GM13977 (cell line): Measurements from ENCODE around the gene TANGO6.

Experiments used
- DNase-seq: peaks from one replicate; pipeline ENCODE4 v3.0.0; 2012; ENCODE audit warnings: low spot score
- CTCF ChIP-seq: IDR thresholded peaks from 2 replicates; pipeline ENCODE4 v1.5.1; 2012; ENCODE audit warnings: mild to moderate bottlenecking, control low read depth; ENCODE audit not compliant: insufficient read depth; ENCODE audit errors: extremely low read depth, missing control alignments
- in situ Hi-C: fragments of 300-500 bp; cut with MboI; formaldehyde crosslinking; loops from one replicate; pipeline ENCODE4 v1.12.0; 2022; ENCODE audit warnings: low sequenced_read_pairs, low pct_unique_long_range_greater_than_20kb, mixed read lengths, inconsistent platforms; ENCODE audit not compliant: unreplicated experiment

TANGO6 gene

GRCh38 chr16:68934402-68934801 lies 91.1 kb downstream of the TANGO6 start:
- DNase-seq = no peak
- no peak for TF ChIP-seq CTCF
- in situ Hi-C loops = no loop called here

GRCh38 chr16:68935008-68935407 lies 91.7 kb downstream of the TANGO6 start:
- in situ Hi-C loops = no loop called here
- DNase-seq = no peak
- no peak for TF ChIP-seq CTCF

GRCh38 chr16:68936736-68937631 lies 93.7 kb downstream of the TANGO6 start:
- in situ Hi-C loops = no loop called here
- TF ChIP-seq CTCF = no peak
- DNase-seq = no peak

- in situ Hi-C loops = no loop called here
- TF ChIP-seq CTCF = no peak
- no peak for DNase-seq
Observed at GRCh38 chr16:68939692-68940320, 96.5 kb downstream of the TANGO6 start.

- in situ Hi-C loops = no loop called here
- no peak for DNase-seq
Observed at GRCh38 chr16:68940816-68941215, 97.5 kb downstream of the TANGO6 start.

GRCh38 chr16:68943961-68944360 lies 100.6 kb downstream of the TANGO6 start:
- no peak for DNase-seq
- in situ Hi-C loops = no loop called here
- TF ChIP-seq CTCF = no peak

More at GRCh38 chr16:68940816-68941215, 97.5 kb downstream of the TANGO6 start:
- no peak for TF ChIP-seq CTCF
